Measurements from ENCODE around the gene CACNB3. TPM values are rescaled to one million over a fixed set of nuclear protein-coding genes. Genes with fewer than 3 reads are reported as not detected.
A peak's percentile ranks its signal among the peaks of the same experiment; 100 is the strongest.

The CACNB3 gene
- total and polyA plus RNA-seq, 4 donors: 0.92 to 1.9 (median 1.2) TPM

- under 1% methylated on average over 11 of the region's 11 CpGs for WGBS
- peaks cover 0 to 8% (median 3%) of the 10 kb centered on the region in 4 donors for H3K36me3 ChIP-seq (ENCODE audit: control insufficient read depth in 4 of 4, insufficient read depth in 3 of 4, low read depth in 1 of 4, low read length in 3 of 4)
- peaks cover 2 to 24% (median 20%) of the 10 kb centered on the region in 4 donors for H3K4me1 ChIP-seq (ENCODE audit: control insufficient read depth in 4 of 4, insufficient read depth in 4 of 4, low read length in 3 of 4)
- no peaks in the 10 kb centered on the region for H3K9me3 ChIP-seq (ENCODE audit: control insufficient read depth in 4 of 4, low read length in 3 of 4)
- peak; percentile 91 for DNase-seq (ENCODE audit: low spot score)
- no peak for TF ChIP-seq ZBTB33 (IDR thresholded peaks at IDR 0.05)
- peak; percentile 96 for TF ChIP-seq CTCF (IDR thresholded peaks at IDR 0.05; ENCODE audit: low read depth, low read length, missing input control)
- peak; percentile 99 for TF ChIP-seq RAD21 (IDR thresholded peaks at IDR 0.05)
- TF ChIP-seq GABPA (IDR thresholded peaks at IDR 0.05 in 1 of 2, conservative IDR thresholded peaks at IDR 0.05 in 1 of 2): no peak
- peak in 1 of 2 donors; percentile 35 for TF ChIP-seq RXRA (IDR thresholded peaks at IDR 0.05)
- no peaks in the 10 kb centered on the region for H3K27me3 ChIP-seq (ENCODE audit: control insufficient read depth in 4 of 4, insufficient read depth in 4 of 4, low read length in 3 of 4)
- peak overlapping the region; percentile 70 to 86 for H3K27ac ChIP-seq (ENCODE audit: low read depth in 1 of 2, low read length in 2 of 2)
- peak overlapping the region; percentile 23 to 75 for H3K9ac ChIP-seq (ENCODE audit: low read depth in 1 of 2, low read length in 2 of 2)
- peak overlapping the region in 2 of 3 donors; percentile 63 to 97 for H3K4me3 ChIP-seq (ENCODE audit: low read depth in 1 of 3, low read length in 3 of 3)
Observed at GRCh38 chr12:48852734-48853688, 34.7 kb downstream of the CACNB3 start.

GRCh38 chr12:48854488-48854887 lies 36.2 kb downstream of the CACNB3 start:
- Histone ChIP-seq H3K27me3 (ENCODE audit: control insufficient read depth in 4 of 4, insufficient read depth in 4 of 4, low read length in 3 of 4) (no peaks in the 10 kb centered on the region), H3K4me3 (ENCODE audit: low read depth in 1 of 3, low read length in 3 of 3) (no peak overlapping the region), H3K27ac (ENCODE audit: low read depth in 1 of 2, low read length in 2 of 2) (no peak overlapping the region), H3K9me3 (ENCODE audit: control insufficient read depth in 4 of 4, low read length in 3 of 4) (no peaks in the 10 kb centered on the region), H3K36me3 (ENCODE audit: control insufficient read depth in 4 of 4, insufficient read depth in 3 of 4, low read depth in 1 of 4, low read length in 3 of 4) (peaks cover 0 to 15% (median 6%) of the 10 kb centered on the region in 4 donors), H3K9ac (ENCODE audit: low read depth in 1 of 2, low read length in 2 of 2) (no peak overlapping the region), H3K4me1 (ENCODE audit: control insufficient read depth in 4 of 4, insufficient read depth in 4 of 4, low read length in 3 of 4) (peaks cover 2 to 24% (median 20%) of the 10 kb centered on the region in 4 donors)
- TF ChIP-seq ATF3 (IDR thresholded peaks at IDR 0.05) (no peak), CTCF (IDR thresholded peaks at IDR 0.05; ENCODE audit: low read depth, low read length, missing input control) (no peak), RAD21 (IDR thresholded peaks at IDR 0.05) (no peak), HNF4A (conservative IDR thresholded peaks at IDR 0.05) (no peak), RXRA (IDR thresholded peaks at IDR 0.05) (no peak), GABPA (IDR thresholded peaks at IDR 0.05 in 1 of 2, conservative IDR thresholded peaks at IDR 0.05 in 1 of 2) (no peak), MAX (IDR thresholded peaks at IDR 0.05) (no peak), ZBTB33 (IDR thresholded peaks at IDR 0.05) (no peak), SP1 (IDR thresholded peaks at IDR 0.05) (no peak), FOXA2 (IDR thresholded peaks at IDR 0.05) (no peak), REST (IDR thresholded peaks at IDR 0.05) (no peak), TAF1 (conservative IDR thresholded peaks at IDR 0.05) (no peak), YY1 (IDR thresholded peaks at IDR 0.05) (no peak), JUND (IDR thresholded peaks at IDR 0.05) (no peak), EGR1 (IDR thresholded peaks at IDR 0.05; ENCODE audit: low read depth in 2 of 2) (no peak), HNF4G (IDR thresholded peaks at IDR 0.05) (no peak), NR2F2 (IDR thresholded peaks at IDR 0.05) (no peak), FOXA1 (IDR thresholded peaks at IDR 0.05) (no peak)
- WGBS: 91% methylated on average over 4 of the region's 4 CpGs
- no peak for DNase-seq (ENCODE audit: low spot score)

Data from liver (tissue), 9 donors.